HEK293T (cell line): ENCODE data around the gene POLR2A.

Experiments used
- BHLHE40 ChIP-seq: fragments of 450-650 bp; IDR thresholded peaks from 2 replicates; pipeline ENCODE4 v1.6.1; 2016; ENCODE audit warnings: mild to moderate bottlenecking, moderate library complexity, borderline replicate concordance
- FOXK2 ChIP-seq: fragments of 450-650 bp; IDR thresholded peaks from 2 replicates; pipeline ENCODE4 v1.6.1; 2016; ENCODE audit warnings: mild to moderate bottlenecking
- FOXM1 ChIP-seq: fragments of 450-650 bp; IDR thresholded peaks from 2 replicates; pipeline ENCODE4 v1.6.1; 2017; ENCODE audit warnings: mild to moderate bottlenecking, borderline replicate concordance
- SP1 ChIP-seq: fragments of 450-650 bp; IDR thresholded peaks from 2 replicates; pipeline ENCODE4 v1.6.1; 2017
- TARDBP ChIP-seq: fragments of 450-650 bp; IDR thresholded peaks from 2 replicates; pipeline ENCODE4 v1.6.1; 2016

DNA sequence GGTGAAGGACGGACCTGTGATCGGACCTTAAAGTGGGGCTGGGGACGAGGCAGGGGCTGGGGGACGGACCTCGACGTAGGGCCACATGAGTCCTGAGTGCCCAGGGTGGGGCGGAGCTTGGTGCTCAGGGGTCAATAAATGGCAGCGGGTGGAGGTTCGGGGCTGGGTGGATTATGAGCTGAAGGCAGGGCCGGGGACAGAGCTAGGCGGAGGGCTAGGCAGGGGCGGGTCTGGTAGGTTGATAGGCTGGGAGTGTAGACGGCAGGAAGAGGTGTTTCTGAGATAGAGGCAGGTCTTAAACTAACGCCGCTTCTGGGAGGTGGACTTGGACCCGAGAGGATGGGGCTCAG is 38.6 kb upstream of the POLR2A start:
- no peak for TF ChIP-seq FOXM1
- no peak for TF ChIP-seq SP1
- TF ChIP-seq TARDBP: no peak
- no peak for TF ChIP-seq BHLHE40
- no peak for TF ChIP-seq FOXK2
